ENCODE data around the gene FRMD6. TPM values are rescaled to one million over a fixed set of nuclear protein-coding genes. Genes with fewer than 3 reads are reported as not detected.

The FRMD6 gene
- total RNA-seq, 2 donors from 2014 or later, result 10.2 to 11.2 TPM

DNA sequence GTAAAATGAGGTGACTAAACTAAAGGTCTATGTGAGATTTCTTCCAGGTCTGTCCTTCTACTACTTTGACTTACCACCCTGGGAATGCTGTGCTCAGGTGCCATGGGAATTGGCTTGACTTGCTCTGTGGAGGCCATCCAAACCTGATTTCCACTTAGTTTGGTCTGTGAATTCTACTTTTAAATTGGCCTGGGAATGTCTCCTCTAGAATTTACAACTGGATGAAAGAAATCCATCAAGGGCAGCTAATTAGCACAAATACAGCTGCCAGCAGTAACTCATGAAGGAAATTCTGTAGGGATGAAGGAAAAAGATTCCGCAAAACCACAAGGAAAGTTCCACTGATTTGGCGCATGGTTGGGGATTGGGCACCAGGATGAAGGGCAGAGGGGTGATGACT is 31.7 kb upstream of the FRMD6 start:
- Histone ChIP-seq H3K27ac (no peak overlapping the region), H3K9me3 (no peaks in the 10 kb centered on the region), H3K27me3 (no peaks in the 10 kb centered on the region), H3K4me3 (no peak overlapping the region), H3K4me1 (peaks cover 13% of the 10 kb centered on the region), H3K36me3 (replicated peaks in 1 of 2; ENCODE audit: insufficient read depth in 1 of 2, low read depth in 2 of 2) (no peaks in the 10 kb centered on the region)
- intact Hi-C loops (cut with DNase I), result no loop called here
- 89 to 92% methylated on average over 2 of the region's 2 CpGs for WGBS, 2 donors
- ATAC-seq (no peak), DNase-seq (no peak)
- TF ChIP-seq, protein P1, sequence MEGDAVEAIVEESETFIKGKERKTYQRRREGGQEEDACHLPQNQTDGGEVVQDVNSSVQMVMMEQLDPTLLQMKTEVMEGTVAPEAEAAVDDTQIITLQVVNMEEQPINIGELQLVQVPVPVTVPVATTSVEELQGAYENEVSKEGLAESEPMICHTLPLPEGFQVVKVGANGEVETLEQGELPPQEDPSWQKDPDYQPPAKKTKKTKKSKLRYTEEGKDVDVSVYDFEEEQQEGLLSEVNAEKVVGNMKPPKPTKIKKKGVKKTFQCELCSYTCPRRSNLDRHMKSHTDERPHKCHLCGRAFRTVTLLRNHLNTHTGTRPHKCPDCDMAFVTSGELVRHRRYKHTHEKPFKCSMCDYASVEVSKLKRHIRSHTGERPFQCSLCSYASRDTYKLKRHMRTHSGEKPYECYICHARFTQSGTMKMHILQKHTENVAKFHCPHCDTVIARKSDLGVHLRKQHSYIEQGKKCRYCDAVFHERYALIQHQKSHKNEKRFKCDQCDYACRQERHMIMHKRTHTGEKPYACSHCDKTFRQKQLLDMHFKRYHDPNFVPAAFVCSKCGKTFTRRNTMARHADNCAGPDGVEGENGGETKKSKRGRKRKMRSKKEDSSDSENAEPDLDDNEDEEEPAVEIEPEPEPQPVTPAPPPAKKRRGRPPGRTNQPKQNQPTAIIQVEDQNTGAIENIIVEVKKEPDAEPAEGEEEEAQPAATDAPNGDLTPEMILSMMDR (IDR thresholded peaks at IDR 0.05), result no peak
- no peak for TF ChIP-seq POLR2A (IDR thresholded peaks at IDR 0.05)

DNA sequence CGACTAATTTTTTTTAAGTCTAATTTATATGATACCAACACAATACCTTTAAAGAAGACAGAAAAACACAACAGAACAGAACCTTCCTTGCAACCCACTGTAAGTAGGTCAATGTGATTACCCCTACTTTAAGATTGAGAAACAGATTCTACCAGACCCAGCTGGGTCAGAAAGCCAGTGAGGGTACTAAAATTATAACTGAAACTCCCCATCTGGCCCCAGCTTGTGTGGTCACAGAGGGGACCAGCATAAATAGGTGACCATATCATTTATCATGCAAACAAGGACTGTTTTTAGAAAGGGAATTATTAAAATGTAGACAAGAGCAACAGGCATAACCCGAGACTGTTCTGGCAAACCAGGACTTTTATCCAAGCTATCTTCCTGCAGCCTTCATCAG is 30.1 kb upstream of the FRMD6 start:
- Histone ChIP-seq H3K4me1 (peaks cover 7% of the 10 kb centered on the region), H3K27me3 (no peaks in the 10 kb centered on the region), H3K36me3 (replicated peaks in 1 of 2; ENCODE audit: insufficient read depth in 1 of 2, low read depth in 2 of 2) (no peaks in the 10 kb centered on the region), H3K4me3 (no peak overlapping the region), H3K9me3 (no peaks in the 10 kb centered on the region), H3K27ac (no peak overlapping the region)
- ATAC-seq (no peak), DNase-seq (no peak)
- intact Hi-C loops (cut with DNase I), result no loop called here
- TF ChIP-seq, protein P1 (IDR thresholded peaks at IDR 0.05), result no peak
- TF ChIP-seq POLR2A (IDR thresholded peaks at IDR 0.05), result no peak
- 56 to 68% methylated on average over 2 of the region's 2 CpGs for WGBS, 2 donors

DNA sequence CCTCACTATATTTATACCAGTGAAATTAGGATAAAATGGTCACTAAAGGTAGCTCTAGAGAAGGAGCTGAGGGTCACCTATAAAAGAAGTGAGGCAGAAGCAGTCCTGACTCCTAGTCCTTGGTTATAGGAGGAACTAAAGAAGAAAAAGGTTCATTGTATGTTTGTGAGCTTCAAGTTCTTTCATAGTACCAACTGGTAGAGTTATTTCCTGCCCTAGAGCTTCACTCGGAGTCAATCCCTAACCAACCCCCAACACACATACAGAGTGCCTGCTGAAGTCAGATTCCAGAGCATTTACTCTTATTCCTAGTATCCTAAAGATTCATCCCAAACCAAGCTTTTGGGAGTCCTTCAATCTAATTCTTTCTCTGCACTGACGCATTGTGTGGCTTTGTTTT is 29.3 kb upstream of the FRMD6 start:
- 65 to 73% methylated on average over 2 of the region's 2 CpGs for WGBS, 2 donors
- H3K4me1 ChIP-seq, result no peaks in the 10 kb centered on the region
- H3K9me3 ChIP-seq, result no peaks in the 10 kb centered on the region
- no peak for TF ChIP-seq POLR2A (IDR thresholded peaks at IDR 0.05)
- TF ChIP-seq, protein P1 (IDR thresholded peaks at IDR 0.05), result no peak
- ATAC-seq (no peak), DNase-seq (no peak)
- H3K27ac ChIP-seq, result no peak overlapping the region
- H3K4me3 ChIP-seq, result no peak overlapping the region
- H3K36me3 ChIP-seq (replicated peaks in 1 of 2; ENCODE audit: insufficient read depth in 1 of 2, low read depth in 2 of 2), result no peaks in the 10 kb centered on the region
- no peaks in the 10 kb centered on the region for H3K27me3 ChIP-seq
- intact Hi-C loops (cut with DNase I), result no loop called here

DNA sequence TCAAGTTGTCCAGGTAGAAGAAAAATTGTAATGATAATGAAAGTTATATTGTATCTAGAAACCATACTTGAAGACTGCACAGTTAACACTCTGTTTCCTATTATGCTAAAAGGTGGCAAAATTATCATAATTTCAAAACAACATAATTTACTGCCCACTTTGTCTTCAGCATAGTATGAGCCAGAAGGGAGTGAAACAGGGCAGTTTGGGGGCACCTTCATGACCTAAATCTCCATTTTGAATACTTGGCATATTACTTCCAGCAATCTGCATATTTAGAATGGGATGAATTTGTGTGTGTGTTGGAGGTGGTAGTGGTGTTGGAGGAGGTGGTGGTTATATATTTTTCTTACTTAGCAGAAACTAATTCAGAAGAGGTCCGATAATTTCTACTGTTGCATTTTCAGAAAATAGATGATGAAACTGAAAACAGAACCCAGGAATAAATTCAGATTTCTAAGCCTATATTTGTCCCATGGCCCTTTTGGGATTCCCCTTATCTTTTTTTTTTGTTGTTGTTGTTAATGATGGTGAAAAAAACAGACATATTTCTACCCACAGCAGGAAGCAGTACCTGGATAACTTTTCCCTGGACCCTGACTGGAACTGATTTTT is 26.6 kb upstream of the FRMD6 start:
- no peaks in the 10 kb centered on the region for H3K27me3 ChIP-seq
- intact Hi-C loops (cut with DNase I), result no loop called here
- DNase-seq (no peak), ATAC-seq (no peak)
- WGBS, 2 donors, result 79 to 83% methylated on average over 1 of the region's 1 CpG
- H3K9me3 ChIP-seq, result no peaks in the 10 kb centered on the region
- TF ChIP-seq, protein P1 (IDR thresholded peaks at IDR 0.05), result no peak
- no peak for TF ChIP-seq POLR2A (IDR thresholded peaks at IDR 0.05)
- H3K4me3 ChIP-seq, result no peak overlapping the region
- no peak overlapping the region for H3K27ac ChIP-seq
- H3K4me1 ChIP-seq, result no peaks in the 10 kb centered on the region
- no peaks in the 10 kb centered on the region for H3K36me3 ChIP-seq (replicated peaks in 1 of 2; ENCODE audit: insufficient read depth in 1 of 2, low read depth in 2 of 2)

DNA sequence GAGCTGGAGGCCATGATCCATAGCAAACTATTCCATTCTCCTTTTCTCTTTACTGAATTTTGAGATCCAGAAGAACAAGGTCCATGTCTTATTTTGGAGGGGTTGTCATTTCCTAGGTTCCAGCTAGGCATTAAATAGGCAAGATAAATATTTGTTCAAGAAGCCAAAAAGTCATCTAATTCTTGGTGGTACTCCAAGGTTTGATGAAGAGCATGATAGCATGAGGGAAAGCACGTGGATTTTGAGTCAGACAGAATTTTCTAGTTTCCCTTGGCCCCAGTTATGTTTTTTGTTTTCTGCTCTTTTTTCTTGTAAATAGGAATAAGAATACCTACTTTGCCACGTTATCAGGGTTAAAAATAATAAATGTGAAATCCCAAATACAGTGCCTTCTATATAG is 25.5 kb upstream of the FRMD6 start:
- Histone ChIP-seq H3K9me3 (no peaks in the 10 kb centered on the region), H3K27me3 (no peaks in the 10 kb centered on the region), H3K4me3 (no peak overlapping the region), H3K4me1 (no peaks in the 10 kb centered on the region), H3K36me3 (replicated peaks in 1 of 2; ENCODE audit: insufficient read depth in 1 of 2, low read depth in 2 of 2) (no peaks in the 10 kb centered on the region), H3K27ac (no peak overlapping the region)
- 39 to 52% methylated on average over 2 of the region's 2 CpGs for WGBS, 2 donors
- no peak for TF ChIP-seq POLR2A (IDR thresholded peaks at IDR 0.05)
- TF ChIP-seq, protein P1 (IDR thresholded peaks at IDR 0.05), result no peak
- DNase-seq (no peak), ATAC-seq (no peak)
- intact Hi-C loops (cut with DNase I), result no loop called here
